Stimulated activated CD4-positive, alpha-beta T cell treated with anti-CD3 and anti-CD28 coated beads, Interleukin-2, amount 100 ng/mL, for 48 hours (primary cell): ENCODE measurements around the gene IGSF11.
"Not testable (repeated sequence)": the region's sequence is repeated elsewhere in the genome, so short reads cannot be mapped to it uniquely, and the experiment has no call there.

Source experiments
- DNase-seq, 2 donors: peaks; one replicate each; pipeline ENCODE4 v3.0.0-alpha.2; 2020

Gene IGSF11

GRCh38 chr3:118859950-118860349 lies 174.7 kb downstream of the IGSF11 start:
- no peak for DNase-seq

- not testable (repeated sequence) for DNase-seq
Measured at GRCh38 chr3:118851466-118852193, 183.0 kb downstream of the IGSF11 start.

- DNase-seq = no peak
Measured at GRCh38 chr3:118850687-118851086, 184.0 kb downstream of the IGSF11 start.
